ENCODE measurements around the gene F2. TPM values are rescaled to one million over a fixed set of nuclear protein-coding genes. Genes with fewer than 3 reads are reported as not detected.
A peak's percentile ranks its signal among the peaks of the same experiment; 100 is the strongest.
"Not testable (repeated sequence)": the region's sequence is repeated elsewhere in the genome, so short reads cannot be mapped to it uniquely, and the experiment has no call there.

F2 gene
- total RNA-seq: under 1 TPM in 1 of 2 donors, not detected in 1; 0.39 TPM
- polyA plus RNA-seq (ENCODE audit: insufficient read length in 2 of 2): under 1 TPM in 1 of 2 donors, not detected in 1; 0.29 TPM
- long read RNA-seq, donor 1: 0 reads
- long read RNA-seq, donor 2: 0 reads
- long read RNA-seq, donor 3: 0 reads
- long read RNA-seq, donor 4: 0 reads

DNA sequence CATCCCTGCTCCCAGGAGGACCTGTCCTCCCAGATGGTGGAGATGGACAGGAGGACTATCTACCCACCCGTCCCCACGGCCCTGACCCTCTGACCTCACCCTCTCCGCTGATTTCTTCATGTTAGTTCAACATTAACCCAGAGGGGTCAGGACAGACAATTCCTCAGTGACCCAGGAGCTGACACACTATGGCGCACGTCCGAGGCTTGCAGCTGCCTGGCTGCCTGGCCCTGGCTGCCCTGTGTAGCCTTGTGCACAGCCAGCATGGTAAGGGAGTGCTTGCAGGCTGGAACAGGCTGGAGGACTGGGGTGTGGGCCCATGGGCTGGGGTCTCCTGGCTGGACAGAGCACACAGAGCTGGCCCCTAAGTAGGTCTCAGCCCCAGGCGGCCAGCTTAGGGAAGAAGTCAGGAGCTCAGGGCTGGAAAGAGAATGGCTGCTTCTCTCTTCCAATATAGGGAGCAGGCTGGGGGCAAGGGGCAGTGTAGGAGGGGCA lies at the start of gene F2:
Gene F2 (plus strand): TSS at position 166 of the 495 bp plus-strand sequence. CDS start 23 bp downstream, at position 189.
- 23% methylated on average over 7 of the region's 7 CpGs for WGBS (ENCODE audit: insufficient coverage)
- no peaks in the 10 kb centered on the region for H3K27me3 ChIP-seq (ENCODE audit: control insufficient read depth, insufficient read depth, low read length)
- DNase-seq (ENCODE audit: low read depth in 4 of 6, low spot score in 6 of 6): no peak
- no peak within 1 kb of the TSS for H3K4me3 ChIP-seq (ENCODE audit: low read depth, low read length)
- no peaks in the 10 kb centered on the region for H3K9me3 ChIP-seq (ENCODE audit: control insufficient read depth, insufficient read depth, low read length)
- no peak within 1 kb of the TSS for H3K27ac ChIP-seq (ENCODE audit: low read depth, low read length)
- H3K4me1 ChIP-seq (ENCODE audit: control insufficient read depth, insufficient read depth, low read length): no peaks in the 10 kb centered on the region
- H3K36me3 ChIP-seq (ENCODE audit: control insufficient read depth, insufficient read depth, low read length): no peaks in the 10 kb centered on the region

- no peaks in the 10 kb centered on the region for H3K9me3 ChIP-seq (ENCODE audit: control insufficient read depth, insufficient read depth, low read length)
- H3K27ac ChIP-seq (ENCODE audit: low read depth, low read length): no peak overlapping the region
- no peak for DNase-seq (ENCODE audit: low read depth in 4 of 6, low spot score in 6 of 6)
- peaks cover 12% of the 10 kb centered on the region for H3K4me1 ChIP-seq (ENCODE audit: control insufficient read depth, insufficient read depth, low read length)
- WGBS (ENCODE audit: insufficient coverage): no CpG with 5 or more reads among the region's 3 CpGs
- no peaks in the 10 kb centered on the region for H3K27me3 ChIP-seq (ENCODE audit: control insufficient read depth, insufficient read depth, low read length)
- H3K4me3 ChIP-seq (ENCODE audit: low read depth, low read length): no peak overlapping the region
- H3K36me3 ChIP-seq (ENCODE audit: control insufficient read depth, insufficient read depth, low read length): peaks cover 72% of the 10 kb centered on the region
Observed at GRCh38 chr11:46669711-46670139, 49.3 kb upstream of the F2 start.

- WGBS (ENCODE audit: insufficient coverage): 100% methylated on average over 1 of the region's 3 CpGs
- DNase-seq (ENCODE audit: low read depth in 4 of 6, low spot score in 6 of 6); H3K9me3 ChIP-seq (ENCODE audit: control insufficient read depth, insufficient read depth, low read length); H3K27me3 ChIP-seq (ENCODE audit: control insufficient read depth, insufficient read depth, low read length); H3K4me3 ChIP-seq (ENCODE audit: low read depth, low read length); H3K27ac ChIP-seq (ENCODE audit: low read depth, low read length): not testable (repeated sequence)
- Histone ChIP-seq H3K4me1 (ENCODE audit: control insufficient read depth, insufficient read depth, low read length) (peaks cover 18% of the 10 kb centered on the region), H3K36me3 (ENCODE audit: control insufficient read depth, insufficient read depth, low read length) (peaks cover 67% of the 10 kb centered on the region)
Observed at GRCh38 chr11:46670521-46670920, 48.5 kb upstream of the F2 start.

DNA sequence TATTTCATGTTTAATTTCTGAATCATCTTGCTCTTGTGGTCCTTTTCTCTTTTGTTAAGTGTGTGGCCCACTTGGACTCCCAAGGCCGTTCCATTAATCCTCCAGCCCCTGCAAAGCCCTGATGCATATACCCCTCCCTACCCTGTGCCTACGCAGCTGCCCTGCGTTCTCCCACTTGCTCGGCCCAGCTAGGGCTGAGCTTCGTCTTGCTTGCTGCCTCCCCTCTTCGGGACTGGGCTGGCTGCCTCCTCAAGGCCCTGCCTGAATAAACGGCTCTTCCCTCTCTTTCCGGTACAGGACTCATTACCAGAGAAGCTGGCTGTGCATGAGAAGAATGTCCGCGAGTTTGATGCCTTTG lies 47.1 kb upstream of the F2 start:
- Histone ChIP-seq H3K4me3 (ENCODE audit: low read depth, low read length) (no peak overlapping the region), H3K4me1 (ENCODE audit: control insufficient read depth, insufficient read depth, low read length) (peaks cover 21% of the 10 kb centered on the region), H3K27me3 (ENCODE audit: control insufficient read depth, insufficient read depth, low read length) (no peaks in the 10 kb centered on the region), H3K36me3 (ENCODE audit: control insufficient read depth, insufficient read depth, low read length) (peaks cover 76% of the 10 kb centered on the region), H3K27ac (ENCODE audit: low read depth, low read length) (no peak overlapping the region), H3K9me3 (ENCODE audit: control insufficient read depth, insufficient read depth, low read length) (no peaks in the 10 kb centered on the region)
- DNase-seq (ENCODE audit: low read depth in 4 of 6, low spot score in 6 of 6): no peak
- 87% methylated on average over 9 of the region's 10 CpGs for WGBS (ENCODE audit: insufficient coverage)

DNA sequence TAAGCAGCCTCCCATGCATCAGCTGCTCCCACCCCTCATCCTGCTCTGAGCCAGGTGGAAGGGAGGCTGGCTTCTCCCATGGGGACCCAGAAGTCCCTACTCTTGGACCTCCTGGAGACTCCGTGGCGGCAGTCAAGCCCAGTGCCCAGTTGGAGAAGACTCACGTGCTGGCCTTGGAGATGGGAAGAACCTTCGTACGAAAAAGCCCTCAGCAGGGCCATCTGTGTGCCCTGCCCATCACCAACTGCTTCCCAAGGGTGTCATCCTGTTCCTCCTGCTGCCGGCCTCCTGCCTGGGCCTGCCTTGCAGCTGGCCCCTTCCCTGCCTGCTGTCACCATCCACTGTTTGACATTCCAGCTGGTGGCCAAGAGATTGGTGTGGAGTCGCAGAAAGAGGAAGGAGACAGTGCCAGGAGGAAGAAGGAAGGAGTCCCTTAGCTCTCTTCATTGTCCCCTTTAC lies 46.6 kb upstream of the F2 start:
- Histone ChIP-seq H3K36me3 (ENCODE audit: control insufficient read depth, insufficient read depth, low read length) (peaks cover 76% of the 10 kb centered on the region), H3K27me3 (ENCODE audit: control insufficient read depth, insufficient read depth, low read length) (no peaks in the 10 kb centered on the region), H3K4me3 (ENCODE audit: low read depth, low read length) (no peak overlapping the region), H3K27ac (ENCODE audit: low read depth, low read length) (no peak overlapping the region), H3K4me1 (ENCODE audit: control insufficient read depth, insufficient read depth, low read length) (peaks cover 20% of the 10 kb centered on the region), H3K9me3 (ENCODE audit: control insufficient read depth, insufficient read depth, low read length) (no peaks in the 10 kb centered on the region)
- WGBS (ENCODE audit: insufficient coverage): 90% methylated on average over 5 of the region's 7 CpGs
- no peak for DNase-seq (ENCODE audit: low read depth in 4 of 6, low spot score in 6 of 6)

DNA sequence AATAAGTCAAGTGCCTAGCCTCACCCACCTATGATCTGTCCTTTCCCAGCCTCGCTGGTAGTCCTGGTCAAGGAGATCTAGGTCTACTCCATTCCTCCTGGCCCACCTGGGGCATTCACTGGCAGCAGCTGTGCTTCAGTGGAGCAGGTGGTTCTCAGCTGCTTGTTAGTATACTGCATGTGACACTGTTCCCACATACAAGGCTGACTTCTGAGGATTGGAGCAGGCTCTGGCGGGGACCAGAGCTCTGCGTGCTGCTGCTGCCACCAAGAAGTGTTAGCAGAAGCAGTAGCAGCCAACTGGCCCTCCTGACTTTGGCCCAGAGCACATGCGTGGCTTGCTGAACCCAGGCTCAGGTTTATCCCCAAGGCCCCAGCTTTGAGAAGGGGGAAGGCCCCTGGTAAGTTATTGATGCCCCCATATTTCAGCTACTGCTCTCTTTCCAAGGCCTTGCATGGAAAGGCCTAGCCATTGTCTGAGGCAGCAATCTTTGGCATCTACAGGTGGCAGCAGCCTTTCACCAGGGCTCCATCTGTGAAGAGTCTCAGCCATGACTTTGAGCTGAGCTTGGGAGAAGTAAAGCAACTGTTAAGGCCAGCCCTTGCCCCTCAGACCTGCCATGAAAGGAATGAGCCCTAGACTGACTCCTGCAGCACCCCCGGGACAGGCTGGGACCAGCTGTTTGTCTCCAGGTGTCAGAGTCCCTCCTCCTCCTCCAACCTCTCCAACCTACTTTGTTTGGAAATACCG lies 45.1 kb upstream of the F2 start:
- Histone ChIP-seq H3K4me1 (ENCODE audit: control insufficient read depth, insufficient read depth, low read length) (peaks cover 16% of the 10 kb centered on the region), H3K27ac (ENCODE audit: low read depth, low read length) (peak overlapping the region; percentile 33), H3K36me3 (ENCODE audit: control insufficient read depth, insufficient read depth, low read length) (peaks cover 80% of the 10 kb centered on the region), H3K4me3 (ENCODE audit: low read depth, low read length) (no peak overlapping the region), H3K27me3 (ENCODE audit: control insufficient read depth, insufficient read depth, low read length) (no peaks in the 10 kb centered on the region), H3K9me3 (ENCODE audit: control insufficient read depth, insufficient read depth, low read length) (no peaks in the 10 kb centered on the region)
- no peak for DNase-seq (ENCODE audit: low read depth in 4 of 6, low spot score in 6 of 6)
- 87% methylated on average over 5 of the region's 6 CpGs for WGBS (ENCODE audit: insufficient coverage)

DNA sequence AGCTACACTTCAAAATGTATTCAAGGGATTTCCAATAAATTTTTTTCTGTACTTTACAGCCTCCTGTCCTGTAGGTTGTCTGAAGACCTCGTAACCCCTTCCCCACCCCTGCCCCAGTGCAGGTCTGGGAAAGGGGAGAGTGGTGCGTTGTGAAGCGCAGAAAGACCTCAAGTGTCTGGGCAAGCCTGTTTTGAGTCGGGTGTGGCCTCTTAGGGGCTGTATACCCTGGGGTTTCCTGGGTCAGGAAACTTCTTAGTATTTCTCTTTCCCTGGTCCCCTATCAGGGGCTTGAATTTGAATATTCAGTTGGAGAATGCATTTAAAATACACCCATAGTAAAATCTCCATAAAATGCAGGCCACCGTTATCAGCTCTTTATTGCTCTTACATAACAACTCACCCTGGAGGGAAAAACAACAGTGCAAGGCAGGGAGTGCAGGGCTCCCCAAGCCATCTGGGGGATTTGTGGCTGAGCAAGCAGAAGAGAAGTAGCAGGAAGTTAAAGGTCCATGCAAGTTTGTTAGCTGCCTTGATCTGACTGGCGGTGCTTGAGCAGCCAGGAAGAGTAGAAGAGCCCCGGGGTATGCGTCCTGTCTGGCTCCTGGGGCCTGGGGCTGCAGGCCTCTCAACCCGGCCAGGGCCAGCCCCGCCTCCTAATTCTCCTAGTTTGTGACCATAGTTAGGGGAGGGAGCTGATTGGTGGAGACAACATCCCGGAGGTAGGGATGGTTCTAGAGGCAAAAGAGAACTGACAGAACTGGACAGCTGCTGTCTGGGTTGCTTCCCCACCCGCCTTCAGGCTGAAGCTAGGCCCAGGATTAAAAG lies 44.3 kb upstream of the F2 start:
- Histone ChIP-seq H3K9me3 (ENCODE audit: control insufficient read depth, insufficient read depth, low read length) (no peaks in the 10 kb centered on the region), H3K27me3 (ENCODE audit: control insufficient read depth, insufficient read depth, low read length) (no peaks in the 10 kb centered on the region), H3K27ac (ENCODE audit: low read depth, low read length) (peak overlapping the region; percentile 72), H3K36me3 (ENCODE audit: control insufficient read depth, insufficient read depth, low read length) (peaks cover 87% of the 10 kb centered on the region), H3K4me3 (ENCODE audit: low read depth, low read length) (no peak overlapping the region), H3K4me1 (ENCODE audit: control insufficient read depth, insufficient read depth, low read length) (peaks cover 16% of the 10 kb centered on the region)
- 31% methylated on average over 5 of the region's 12 CpGs for WGBS (ENCODE audit: insufficient coverage)
- peak in 1 of 6 donors; percentile 27 for DNase-seq (ENCODE audit: low read depth in 4 of 6, low spot score in 6 of 6)

- Histone ChIP-seq H3K4me1 (ENCODE audit: control insufficient read depth, insufficient read depth, low read length) (peaks cover 16% of the 10 kb centered on the region), H3K4me3 (ENCODE audit: low read depth, low read length) (no peak overlapping the region), H3K27ac (ENCODE audit: low read depth, low read length) (peak overlapping the region; percentile 72), H3K27me3 (ENCODE audit: control insufficient read depth, insufficient read depth, low read length) (no peaks in the 10 kb centered on the region), H3K9me3 (ENCODE audit: control insufficient read depth, insufficient read depth, low read length) (no peaks in the 10 kb centered on the region), H3K36me3 (ENCODE audit: control insufficient read depth, insufficient read depth, low read length) (peaks cover 87% of the 10 kb centered on the region)
- 62% methylated on average over 4 of the region's 4 CpGs for WGBS (ENCODE audit: insufficient coverage)
- peak in 1 of 6 donors; percentile 55 for DNase-seq (ENCODE audit: low read depth in 4 of 6, low spot score in 6 of 6)
Observed at GRCh38 chr11:46675288-46675851, 43.6 kb upstream of the F2 start.

- DNase-seq (ENCODE audit: low read depth in 4 of 6, low spot score in 6 of 6): no peak
- no peaks in the 10 kb centered on the region for H3K27me3 ChIP-seq (ENCODE audit: control insufficient read depth, insufficient read depth, low read length)
- no peaks in the 10 kb centered on the region for H3K9me3 ChIP-seq (ENCODE audit: control insufficient read depth, insufficient read depth, low read length)
- no CpG with 5 or more reads among the region's 7 CpGs for WGBS (ENCODE audit: insufficient coverage)
- peaks cover 16% of the 10 kb centered on the region for H3K4me1 ChIP-seq (ENCODE audit: control insufficient read depth, insufficient read depth, low read length)
- peak overlapping the region; percentile 72 for H3K27ac ChIP-seq (ENCODE audit: low read depth, low read length)
- peaks cover 90% of the 10 kb centered on the region for H3K36me3 ChIP-seq (ENCODE audit: control insufficient read depth, insufficient read depth, low read length)
- no peak overlapping the region for H3K4me3 ChIP-seq (ENCODE audit: low read depth, low read length)
Observed at GRCh38 chr11:46675949-46676348, 43.1 kb upstream of the F2 start.
